Ishikawa (cell line): Measurements from ENCODE around the gene CD2AP.

ENCODE experiments used
- CEBPB ChIP-seq: IDR thresholded peaks from 2 replicates; pipeline ENCODE4 v1.6.1; 2012
- EP300 ChIP-seq: IDR thresholded peaks from 2 replicates; pipeline ENCODE4 v1.6.1; 2012; ENCODE audit warnings: borderline replicate concordance
- RAD21 ChIP-seq: IDR thresholded peaks from 2 replicates; pipeline ENCODE4 v1.6.1; 2012; ENCODE audit warnings: low read depth
- REST ChIP-seq: IDR thresholded peaks from 2 replicates; pipeline ENCODE4 v1.6.1; 2012; ENCODE audit warnings: low read depth, mild to moderate bottlenecking
- TAF1 ChIP-seq: IDR thresholded peaks from 2 replicates; pipeline ENCODE4 v1.6.1; 2012; ENCODE audit warnings: low read depth, mild to moderate bottlenecking
- TF ChIP-seq, protein P1 (sequence below): IDR thresholded peaks from 2 replicates; pipeline ENCODE4 v1.6.1; 2012

DNA sequence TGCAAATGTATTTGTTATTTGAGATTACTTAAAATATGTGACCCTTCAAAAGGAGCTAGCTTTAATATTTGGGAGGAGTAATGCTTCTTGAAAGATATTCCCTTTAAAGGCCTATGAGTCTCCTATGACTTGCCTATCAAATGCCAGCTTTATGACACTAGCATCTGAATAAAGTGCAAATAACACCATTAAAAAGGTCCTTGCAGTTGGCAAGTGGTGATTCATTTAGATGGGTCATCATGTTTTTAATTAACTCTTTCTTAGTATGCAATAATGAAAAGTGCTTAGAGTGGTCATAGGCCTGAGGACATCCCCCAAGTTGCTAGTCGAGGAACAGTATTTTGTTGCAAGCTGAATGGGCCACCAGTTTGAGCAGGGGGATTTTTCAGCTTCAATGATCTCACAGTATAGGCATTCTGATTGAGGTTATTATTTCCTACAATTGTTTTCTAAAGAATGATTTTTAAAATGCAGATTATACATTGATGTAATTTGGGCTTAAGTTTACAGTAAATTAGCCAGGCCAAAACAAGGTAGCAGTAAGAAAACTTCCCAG lies 3.7 kb upstream of the CD2AP start:
- TF ChIP-seq EP300: no peak
- no peak for TF ChIP-seq TAF1
- no peak for TF ChIP-seq CEBPB
- TF ChIP-seq, protein P1, sequence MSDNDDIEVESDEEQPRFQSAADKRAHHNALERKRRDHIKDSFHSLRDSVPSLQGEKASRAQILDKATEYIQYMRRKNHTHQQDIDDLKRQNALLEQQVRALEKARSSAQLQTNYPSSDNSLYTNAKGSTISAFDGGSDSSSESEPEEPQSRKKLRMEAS: no peak
- no peak for TF ChIP-seq REST
- no peak for TF ChIP-seq RAD21
